B cell (primary cell): ENCODE results near the gene SLC6A18. TPM values are rescaled to one million over a fixed set of nuclear protein-coding genes. Genes with fewer than 3 reads are reported as not detected.

Experiments
- ATAC-seq: fragments of 200-7000 bp; cut with Tn5 transposase; one replicate; pipeline ENCODE4 v1.10.0; 2021; ENCODE audit warnings: low read depth, mild to moderate bottlenecking, moderate number of reproducible peaks, moderate library complexity
- CTCF ChIA-PET: fragments of 350-600 bp; sonication (Branson Sonifier 250); formaldehyde crosslinking; loops from one replicate; lab custom pipeline; 2021; ENCODE audit warnings: antibody characterized with exemption, inconsistent platforms; lab: Charles Lee
- POLR2A ChIA-PET: fragments of 350-600 bp; sonication (Branson Sonifier 250); formaldehyde crosslinking; loops from one replicate; lab custom pipeline; 2021; ENCODE audit warnings: antibody characterized with exemption; lab: Charles Lee
- DNase-seq: peaks from one replicate; pipeline ENCODE4 v3.0.0; 2013
- H2AFZ ChIP-seq: 2 replicates; pipeline ENCODE4 v1.6.1; 2012; ENCODE audit warnings: mild to moderate bottlenecking, low read depth, low read length; ENCODE audit not compliant: insufficient read depth, poor library complexity, severe bottlenecking
- H3K27ac ChIP-seq, 2 donors: 1 replicate in 1 of 2; 2 replicates in 1 of 2; pipeline ENCODE4 v1.5.1; 2012 to 2013; ENCODE audit warnings: low read length in 2 of 2, mild to moderate bottlenecking in 2 of 2, moderate library complexity in 1 of 2
- H3K27me3 ChIP-seq, 4 experiments: fragments of 200-600 bp in 1 of 4; sonication (generic) in 1 of 4; replicated peaks in 1 of 4; 1 replicate in 2 of 4; 2 replicates in 2 of 4; pipeline versions ENCODE4 v1.6.1 to v1.7.0; 2013 to 2016; ENCODE audit warnings: low read length in 3 of 4, mild to moderate bottlenecking in 2 of 4, mixed read lengths in 1 of 4, moderate library complexity in 1 of 4; ENCODE audit not compliant: insufficient read depth in 4 of 4, control insufficient read depth in 3 of 4; ENCODE audit errors: control extremely low read depth in 1 of 4
- H3K36me3 ChIP-seq, 2 experiments: replicated peaks in 1 of 2; 1 replicate in 1 of 2; 2 replicates in 1 of 2; pipeline versions ENCODE4 v1.6.1 to v1.7.1; 2013; ENCODE audit warnings: low read length in 1 of 2; ENCODE audit not compliant: insufficient read depth in 2 of 2, control insufficient read depth in 1 of 2; ENCODE audit errors: control extremely low read depth in 1 of 2, extremely low read depth in 1 of 2
- H3K4me1 ChIP-seq, 2 donors: fragments of 200-600 bp in 1 of 2; sonication (generic) in 1 of 2; 1 replicate in 1 of 2; 2 replicates in 1 of 2; pipeline versions ENCODE4 v1.5.1 to v1.6.1; 2013 to 2017; ENCODE audit warnings: low read length in 2 of 2; ENCODE audit not compliant: control insufficient read depth in 2 of 2, insufficient read depth in 2 of 2
- H3K4me2 ChIP-seq: replicated peaks from 2 replicates; pipeline ENCODE3; 2012; ENCODE audit warnings: mild to moderate bottlenecking, low read depth, low read length; ENCODE audit not compliant: poor library complexity, severe bottlenecking
- H3K4me3 ChIP-seq, 5 experiments: fragments of 200-600 bp in 1 of 5; sonication (generic) in 1 of 5; 1 replicate in 3 of 5; 2 replicates in 2 of 5; pipeline versions ENCODE4 v1.5.1 to v1.7.0; 2011 to 2016; ENCODE audit warnings: low read length in 4 of 5, mild to moderate bottlenecking in 4 of 5, low read depth in 2 of 5, control low read depth in 1 of 5, moderate library complexity in 1 of 5; ENCODE audit not compliant: insufficient read depth in 1 of 5; ENCODE audit errors: control extremely low read depth in 1 of 5, extremely low read depth in 1 of 5
- H3K79me2 ChIP-seq: fragments of 200-600 bp; sonication (generic); one replicate; pipeline ENCODE4 v1.6.0; 2016; ENCODE audit warnings: low read length; ENCODE audit not compliant: control insufficient read depth, insufficient read depth
- H3K9ac ChIP-seq: fragments of 200-600 bp; sonication (generic); 2 replicates; pipeline ENCODE4 v1.6.1; 2017; ENCODE audit warnings: mild to moderate bottlenecking, low read length, moderate library complexity
- H3K9me3 ChIP-seq, 3 donors: one replicate each; pipeline versions ENCODE4 v1.6.1 to v1.7.1; 2013; ENCODE audit warnings: low read length in 2 of 3; ENCODE audit not compliant: control insufficient read depth in 2 of 3, insufficient read depth in 1 of 3; ENCODE audit errors: control extremely low read depth in 1 of 3
- H4K20me1 ChIP-seq: 2 replicates; pipeline ENCODE4 v1.6.0; 2012; ENCODE audit warnings: mild to moderate bottlenecking, low read length; ENCODE audit not compliant: insufficient read depth, control insufficient read depth, poor library complexity, severe bottlenecking
- H3K27ac Mint-ChIP-seq: one replicate; pipeline ENCODE4 v1.8.0; 2021; ENCODE audit warnings: mixed read lengths
- H3K27me3 Mint-ChIP-seq: one replicate; pipeline ENCODE4 v1.8.0; 2021; ENCODE audit warnings: mixed read lengths
- H3K4me1 Mint-ChIP-seq: one replicate; pipeline ENCODE4 v1.8.0; 2021; ENCODE audit warnings: mixed read lengths
- H3K4me3 Mint-ChIP-seq: one replicate; pipeline ENCODE4 v1.8.0; 2021; ENCODE audit warnings: mixed read lengths
- H3K9me3 Mint-ChIP-seq: one replicate; pipeline ENCODE4 v1.8.0; 2022; ENCODE audit warnings: mixed read lengths; ENCODE audit not compliant: insufficient read depth
- CTCF ChIP-seq: fragments of 200-600 bp; IDR thresholded peaks from one replicate; pipeline ENCODE4 v1.8.0; 2022; ENCODE audit warnings: antibody characterized with exemption, mild to moderate bottlenecking
- EZH2 ChIP-seq: IDR thresholded peaks from 2 replicates; pipeline ENCODE4 v1.6.1; 2012; ENCODE audit warnings: borderline replicate concordance, low read depth, mild to moderate bottlenecking, moderate library complexity, low read length; ENCODE audit not compliant: insufficient read depth, poor library complexity, severe bottlenecking
- WGBS: methylation state at CpG from one replicate; pipeline ENCODE4 v1.1.5; 2013; ENCODE audit warnings: missing lambda C conversion rate; ENCODE audit not compliant: insufficient coverage; 5-methylcytosine and 5-hydroxymethylcytosine counted together
- intact Hi-C: fragments of 100-400 bp; cut with micrococcal nuclease; formaldehyde crosslinking; loops from one replicate; pipeline ENCODE4 v1.10.0; 2022
- polyA plus RNA-seq: library from polyadenylated mRNA; depleted of rRNA; stranded (reverse); fragments of >200 nt; gene quantifications from 2 replicates; pipeline ENCODE4 v1.2.3, GENCODE V29; 2012
- total RNA-seq, 2 donors: library from RNA; stranded (reverse); fragments of 120-200 nt in 1 of 2; gene quantifications; 1 replicate in 1 of 2; 2 replicates in 1 of 2; pipeline versions ENCODE4 v1.2.3 to v1.2.4, GENCODE V29; 2013 to 2022

Gene SLC6A18
- total and polyA plus RNA-seq, 2 donors (not counting 1 experiment from before 2014, with no cell fraction given), result not detected

- Histone ChIP-seq H3K9ac (peak within 1 kb of the TSS; percentile 37), H4K20me1 (no peaks in the 10 kb centered on the region), H3K4me1 (peaks cover 11% of the 10 kb centered on the region in 2 donors), H2AFZ (peak within 1 kb of the TSS; percentile 38), H3K27ac (no peak within 1 kb of the TSS), H3K36me3 (no peaks in the 10 kb centered on the region), H3K79me2 (no peaks in the 10 kb centered on the region), H3K27me3 (peaks cover 0 to 10% (median 0%) of the 10 kb centered on the region in 4 experiments), H3K9me3 (no peaks in the 10 kb centered on the region), H3K4me3 (peak within 1 kb of the TSS in 3 of 5 experiments; percentile 31 to 35 (median 33)), H3K4me2 (peak within 1 kb of the TSS; percentile 81)
- peaks cover 3% of the 10 kb centered on the region for H3K27me3 Mint-ChIP-seq
- intact Hi-C loops, result loop anchor here (2.0 kb wide), 1 partner anchor 50 kb away; the partner anchor contains the start of gene CLPTM1L
- ChIA-PET POLR2A (no interaction called here), CTCF (no interaction called here)
- H3K4me3 Mint-ChIP-seq, result peak within 1 kb of the TSS; percentile 69
- no peak within 1 kb of the TSS for H3K27ac Mint-ChIP-seq
- no peaks in the 10 kb centered on the region for H3K9me3 Mint-ChIP-seq
- DNase-seq (peak; percentile 66), ATAC-seq (peak; percentile 82)
- TF ChIP-seq CTCF (no peak), EZH2 (no peak)
- H3K4me1 Mint-ChIP-seq, result peaks cover 15% of the 10 kb centered on the region
- 2% methylated on average over 102 of the region's 102 CpGs for WGBS
Measured at GRCh38 chr5:1294835-1295649, 69.9 kb downstream of the SLC6A18 start, which contains the start of gene TERT. TERT (minus strand) TSS chr5:1295068; CDS start chr5:1294989, 79 bp downstream.

GRCh38 chr5:1295650-1296037 is 70.5 kb downstream of the SLC6A18 start:
- no peak for TF ChIP-seq EZH2
- no peak for TF ChIP-seq CTCF
- no peaks in the 10 kb centered on the region for H3K36me3 ChIP-seq
- peak overlapping the region; percentile 81 for H3K4me2 ChIP-seq
- H3K4me1 ChIP-seq, result peaks cover 11% of the 10 kb centered on the region in 2 donors
- Mint-ChIP-seq H3K4me3 (peak overlapping the region; percentile 69), H3K4me1 (peaks cover 15% of the 10 kb centered on the region), H3K27me3 (peaks cover 3% of the 10 kb centered on the region), H3K9me3 (no peaks in the 10 kb centered on the region), H3K27ac (no peak overlapping the region)
- ChIA-PET POLR2A (no interaction called here), CTCF (interaction anchor here (1.4 kb wide), 1 partner anchor 85 kb away, joined by 4 read pairs; no protein-coding TSS in a partner anchor)
- H3K27me3 ChIP-seq, result peaks cover 0 to 10% (median 0%) of the 10 kb centered on the region in 4 experiments
- H3K79me2 ChIP-seq, result no peaks in the 10 kb centered on the region
- intact Hi-C loops, result loop anchor here (2.0 kb wide), 1 partner anchor 49 kb away; the partner anchor contains the start of gene CLPTM1L
- no peak overlapping the region for H3K9ac ChIP-seq
- H3K9me3 ChIP-seq, result no peaks in the 10 kb centered on the region
- DNase-seq (peak; percentile 5), ATAC-seq (no peak)
- H3K4me3 ChIP-seq, result peak overlapping the region in 1 of 5 experiments; percentile 31
- 60% methylated on average over 22 of the region's 22 CpGs for WGBS
- no peak overlapping the region for H3K27ac ChIP-seq
- peak overlapping the region; percentile 38 for H2AFZ ChIP-seq
- no peaks in the 10 kb centered on the region for H4K20me1 ChIP-seq
